HG03457 (cell line): ENCODE results near the gene NASP.
"Not testable (repeated sequence)": the region's sequence is repeated elsewhere in the genome, so short reads cannot be mapped to it uniquely, and the experiment has no call there.

Source experiments
- ATAC-seq: cut with Tn5 transposase; IDR thresholded peaks from one replicate; pipeline ENCODE4 v1.9.1; 2021; ENCODE audit warnings: moderate number of reproducible peaks; ENCODE audit not compliant: unreplicated experiment

The NASP gene

GRCh38 chr1:45569571-45569961, 14.3 kb upstream of the NASP start:
- ATAC-seq, result no peak

GRCh38 chr1:45569962-45570581, 13.8 kb upstream of the NASP start:
- ATAC-seq, result no peak

GRCh38 chr1:45570631-45571030, 13.2 kb upstream of the NASP start:
- ATAC-seq, result no peak

- ATAC-seq, result no peak
Observed at GRCh38 chr1:45573231-45573804, 10.5 kb upstream of the NASP start.

- ATAC-seq, result no peak
Observed at GRCh38 chr1:45574105-45574626, 9.7 kb upstream of the NASP start.

- ATAC-seq, result peak; percentile 54
Observed at GRCh38 chr1:45583264-45583665, 576 bp upstream of the NASP start.

- ATAC-seq, result peak; percentile 26
Observed at GRCh38 chr1:45584351-45585109, 689 bp downstream of the NASP start.

GRCh38 chr1:45585110-45585426, 1.2 kb downstream of the NASP start:
- no peak for ATAC-seq

GRCh38 chr1:45585496-45586075, 1.7 kb downstream of the NASP start:
- ATAC-seq, result no peak

GRCh38 chr1:45586769-45587168, 2.9 kb downstream of the NASP start:
- ATAC-seq, result no peak

- no peak for ATAC-seq
Observed at GRCh38 chr1:45589861-45590260, 6.0 kb downstream of the NASP start.

- ATAC-seq, result no peak
Observed at GRCh38 chr1:45594412-45594811, 10.6 kb downstream of the NASP start.

- not testable (repeated sequence) for ATAC-seq
Observed at GRCh38 chr1:45596765-45597164, 12.9 kb downstream of the NASP start.

- no peak for ATAC-seq
Observed at GRCh38 chr1:45604239-45604638, 20.4 kb downstream of the NASP start.

GRCh38 chr1:45607404-45608074, 23.7 kb downstream of the NASP start:
- ATAC-seq, result no peak

GRCh38 chr1:45608175-45609156, 24.6 kb downstream of the NASP start:
- ATAC-seq, result no peak

- no peak for ATAC-seq
Observed at GRCh38 chr1:45610589-45611226, 26.9 kb downstream of the NASP start.

GRCh38 chr1:45612941-45613579, 29.2 kb downstream of the NASP start:
- no peak for ATAC-seq

GRCh38 chr1:45615885-45616284, 32.0 kb downstream of the NASP start:
- ATAC-seq, result no peak
